DMS53 treated with DMSO at 0.1 percent for 48 hours (cell line): ENCODE results near the gene KIAA0513.

Experiments used
- DNase-seq: peaks from one replicate; lab custom pipeline; 2025; ENCODE audit not compliant: unreplicated experiment; lab: John Stamatoyannopoulos, UW

Gene KIAA0513

DNA sequence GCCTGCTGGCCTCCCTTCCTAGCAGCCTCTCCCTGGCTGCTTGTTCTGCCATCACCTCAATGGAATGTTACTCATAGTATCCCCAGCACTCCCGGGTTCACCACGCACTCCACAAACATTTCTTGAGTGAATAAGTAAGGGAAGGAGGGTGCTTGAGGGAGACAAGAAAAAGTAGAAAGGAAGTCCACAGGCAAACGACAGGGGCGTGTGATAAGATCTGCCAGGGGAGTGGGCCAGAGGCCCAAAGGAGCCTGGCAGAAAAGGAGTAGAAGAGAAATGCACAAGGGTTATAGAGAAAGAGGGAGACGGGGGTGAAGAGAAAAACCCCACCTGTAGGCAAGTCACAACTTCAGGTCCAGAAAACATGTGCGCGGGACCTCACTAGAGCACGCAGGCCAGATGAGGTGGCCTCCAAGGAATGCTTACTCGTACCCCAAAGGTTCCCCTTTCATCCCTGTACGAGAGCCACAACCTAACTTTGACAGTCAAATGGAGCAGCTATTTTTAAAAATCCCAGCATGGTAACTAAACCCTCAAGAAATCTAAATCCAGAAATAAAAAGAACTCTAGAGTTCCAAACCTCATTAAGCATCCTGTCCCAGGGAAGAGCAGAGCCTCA lies 22.9 kb upstream of the KIAA0513 start:
- no peak for DNase-seq

DNA sequence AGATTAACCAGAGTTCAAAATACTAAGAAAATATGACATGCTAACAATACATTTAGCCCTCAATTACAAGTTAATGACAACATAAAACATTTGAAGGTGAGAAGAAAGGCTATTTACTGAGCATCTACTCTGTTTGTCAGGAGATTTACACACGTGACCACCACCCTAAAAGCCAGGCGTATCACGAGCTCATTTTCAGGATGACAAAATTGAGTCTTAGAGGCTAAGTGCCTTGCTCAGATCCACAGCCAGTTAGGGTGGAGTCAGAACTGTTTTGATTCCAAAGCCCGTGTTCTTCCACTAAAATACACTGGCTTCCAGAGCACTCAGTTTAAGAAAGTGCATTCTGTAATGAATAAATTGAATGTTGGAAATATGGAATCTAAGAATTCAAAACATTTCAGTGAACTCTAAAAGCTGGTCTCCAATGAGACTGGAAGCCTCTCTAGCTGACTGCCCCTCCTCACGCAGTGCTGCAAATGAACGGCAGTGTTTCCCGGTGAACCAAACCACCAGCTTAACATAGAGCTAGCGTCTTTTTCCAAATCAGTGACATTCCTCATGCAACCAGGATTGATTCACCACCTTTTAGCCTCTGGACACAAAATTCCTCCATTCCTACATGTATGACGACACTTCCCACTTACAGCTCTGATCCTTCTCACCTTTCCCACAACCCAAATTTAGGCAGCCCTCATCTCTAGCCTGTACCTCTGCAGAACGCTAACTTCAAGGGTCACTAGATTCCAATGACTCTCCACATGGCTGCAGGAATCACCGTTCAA lies 22.1 kb upstream of the KIAA0513 start:
- no peak for DNase-seq

DNA sequence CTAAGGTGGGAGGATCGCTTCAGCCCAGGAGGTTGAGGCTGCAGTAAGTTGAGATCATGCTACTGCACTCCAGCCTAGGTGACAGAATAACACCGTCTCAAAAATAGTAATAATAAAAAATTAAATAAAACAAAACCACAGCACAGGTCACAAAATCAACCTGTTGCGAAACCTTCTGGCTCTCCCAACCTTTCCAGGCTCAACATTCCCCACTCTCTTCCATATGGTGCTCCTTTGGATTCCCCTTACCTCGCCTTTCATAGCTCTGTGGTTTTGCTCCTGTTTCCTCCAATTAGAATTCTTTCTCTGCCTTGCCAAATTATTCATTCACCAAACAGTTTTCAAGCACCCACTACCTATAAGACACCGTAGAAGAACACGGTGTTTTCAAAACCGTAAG lies 21.0 kb upstream of the KIAA0513 start:
- DNase-seq = no peak

DNA sequence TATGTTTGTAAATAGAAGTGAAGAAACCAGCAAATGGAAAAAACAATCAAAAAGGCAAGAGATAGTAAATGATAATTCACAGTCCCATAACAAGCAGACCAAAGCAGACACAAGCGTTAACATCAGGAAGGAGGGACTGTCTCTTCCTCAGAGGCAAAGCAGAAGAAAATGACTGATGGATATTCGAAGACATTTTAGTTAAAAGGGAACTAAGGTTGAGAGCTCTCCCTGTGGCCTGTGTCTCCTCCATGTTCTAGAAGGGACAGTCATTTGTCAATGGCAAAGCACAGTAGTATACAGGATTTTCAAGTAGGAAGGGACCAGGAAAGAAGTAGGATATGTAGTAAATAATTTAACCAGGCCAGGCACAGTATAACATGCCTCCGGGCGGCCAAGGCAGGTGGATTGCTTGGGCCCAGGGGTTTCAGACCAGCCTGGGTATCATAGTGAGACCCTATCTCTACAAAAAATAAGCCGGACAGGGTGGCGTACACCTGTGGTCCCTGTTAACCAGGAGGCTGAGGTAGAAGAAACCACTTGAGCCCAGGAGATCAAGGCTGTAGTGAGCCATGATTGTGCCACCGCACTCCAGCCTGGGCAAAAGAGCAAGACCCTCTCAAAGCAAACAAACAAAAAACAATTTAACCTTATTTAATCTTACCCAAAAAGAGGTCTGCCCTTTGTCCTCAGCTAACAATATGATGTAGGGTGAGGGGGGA lies 19.9 kb upstream of the KIAA0513 start:
- DNase-seq = no peak

DNA sequence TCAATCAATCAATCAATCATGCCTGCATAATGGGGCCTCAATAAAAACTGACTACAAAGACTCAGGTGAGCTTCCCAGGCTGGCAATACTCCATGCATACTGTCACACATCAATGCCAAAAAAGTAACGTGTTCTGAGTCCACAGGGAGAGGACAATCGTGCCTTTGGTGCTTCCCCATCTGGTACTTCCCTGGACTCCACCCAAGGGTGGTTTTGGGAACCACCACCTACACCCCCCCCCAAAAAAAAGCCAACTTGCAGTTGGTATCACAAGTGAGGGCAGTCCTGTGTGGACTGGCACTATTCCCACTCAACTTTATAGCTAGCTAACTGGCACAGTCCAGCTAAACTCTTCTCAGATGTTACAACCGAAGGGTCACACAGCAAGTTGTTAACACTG lies 19.3 kb upstream of the KIAA0513 start:
- DNase-seq = no peak

DNA sequence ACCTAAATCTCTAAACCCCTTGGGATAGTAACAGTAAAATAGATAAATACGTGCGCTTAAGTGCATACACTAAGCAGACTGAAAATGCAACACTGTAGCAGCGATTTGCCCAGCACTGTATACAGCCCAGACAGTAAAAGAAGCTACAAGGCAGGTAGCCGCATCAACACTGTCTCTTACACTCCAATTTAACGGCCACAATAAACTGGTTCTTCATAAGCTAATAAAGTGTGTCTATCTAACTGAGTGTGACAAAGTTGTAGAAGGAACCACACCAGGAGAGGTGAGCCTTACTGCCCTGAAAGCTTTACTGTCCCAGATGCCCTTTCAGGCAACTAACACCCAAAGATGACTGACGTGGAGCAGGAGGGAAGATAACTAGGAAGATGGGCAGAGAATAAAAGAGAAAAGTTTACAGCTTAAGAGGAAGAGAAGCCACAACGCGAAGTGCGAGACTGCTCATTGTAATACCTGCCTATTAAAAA lies 17.1 kb upstream of the KIAA0513 start:
- DNase-seq = no peak

DNA sequence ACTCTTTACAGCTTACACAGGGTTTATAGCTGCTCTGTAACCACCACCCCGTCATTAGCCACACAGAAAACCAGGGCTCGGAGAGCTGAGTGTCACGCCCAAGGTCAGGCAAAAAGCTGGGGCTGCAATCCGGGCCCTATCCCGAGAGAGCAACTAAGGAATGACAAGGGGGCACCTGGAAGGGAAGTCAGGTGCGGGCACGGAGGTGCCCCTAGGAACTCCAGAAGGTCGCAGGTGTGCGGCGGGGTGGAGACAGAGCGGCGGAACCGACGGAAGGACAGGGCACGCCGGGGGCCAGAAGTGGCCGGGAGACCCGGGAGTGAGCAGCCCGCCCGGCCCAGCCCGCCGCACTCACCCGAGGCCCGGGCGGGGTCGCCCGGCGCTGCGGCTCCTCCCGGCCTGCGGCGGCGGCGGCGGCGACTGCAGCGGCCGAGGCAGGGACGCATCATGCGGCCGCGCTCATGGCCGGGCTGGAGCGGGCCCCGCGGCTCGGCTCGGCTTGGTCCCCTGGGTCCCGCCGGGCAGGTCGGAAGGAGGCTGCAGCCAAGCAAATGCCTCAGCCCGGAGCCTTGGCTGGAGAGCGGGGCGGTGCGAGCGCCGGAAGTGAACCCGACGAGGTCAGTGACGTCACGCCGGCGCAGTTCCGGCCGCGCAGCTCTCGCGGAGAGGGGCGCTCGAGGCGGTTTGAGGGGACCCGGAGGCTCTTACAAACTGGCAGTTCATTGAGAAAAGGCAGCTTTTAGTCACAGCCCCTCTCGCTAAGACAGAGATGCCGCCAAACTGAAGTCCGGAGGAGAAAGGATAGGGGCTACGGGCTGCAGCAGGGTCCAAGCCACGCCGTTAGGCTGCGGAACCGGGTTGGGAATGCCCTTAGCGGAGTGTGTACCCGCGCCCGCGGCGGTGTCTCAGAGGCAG lies 16.4 kb upstream of the KIAA0513 start, which contains the start of gene ZDHHC7:
Gene ZDHHC7, minus strand, starts transcription at position 605 of the 915 bp plus-strand sequence. CDS start 20,917 bp downstream, outside the sequence.
- DNase-seq = peak; percentile 48

DNA sequence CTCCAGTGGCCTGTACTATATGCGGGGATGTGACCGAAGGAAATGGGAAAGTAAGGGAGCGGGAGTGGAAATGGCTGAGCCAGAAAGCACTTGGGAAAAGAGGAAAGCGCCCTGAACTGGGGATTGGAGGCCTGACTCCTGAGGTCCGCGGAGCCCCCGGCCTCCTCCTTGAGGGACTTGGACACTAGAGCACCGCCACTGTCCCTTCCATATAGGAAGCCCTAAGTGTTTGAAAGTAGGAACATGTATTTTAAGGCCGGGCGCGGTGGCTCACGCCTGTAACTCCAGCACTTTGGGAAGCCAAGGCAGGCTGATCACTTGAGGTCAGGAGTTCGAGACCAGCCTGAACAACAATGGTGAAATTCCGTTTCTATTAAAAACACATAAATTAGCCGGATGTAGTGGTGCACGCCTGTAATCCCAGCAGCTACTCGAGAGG lies 15.7 kb upstream of the KIAA0513 start:
- DNase-seq = no peak

DNA sequence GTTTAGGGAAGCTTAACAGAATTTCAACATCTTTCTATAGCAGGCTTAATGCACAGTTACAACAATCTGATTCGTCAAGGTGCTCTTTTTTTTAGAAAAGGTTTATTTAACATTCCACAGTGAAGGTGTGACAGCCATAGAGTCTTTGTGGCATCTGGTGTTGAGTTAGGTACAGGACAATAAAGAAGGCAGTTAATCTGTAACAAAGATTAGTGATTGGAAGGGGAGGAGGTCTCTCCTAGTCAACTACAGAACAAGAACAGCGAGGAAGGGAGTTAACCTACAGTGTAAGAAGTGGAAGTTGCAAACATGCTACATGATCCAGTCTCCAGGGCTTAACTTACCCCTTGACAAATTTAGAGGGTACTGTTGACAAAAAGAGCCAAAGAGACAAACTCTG lies 13.3 kb upstream of the KIAA0513 start:
- DNase-seq = no peak

DNA sequence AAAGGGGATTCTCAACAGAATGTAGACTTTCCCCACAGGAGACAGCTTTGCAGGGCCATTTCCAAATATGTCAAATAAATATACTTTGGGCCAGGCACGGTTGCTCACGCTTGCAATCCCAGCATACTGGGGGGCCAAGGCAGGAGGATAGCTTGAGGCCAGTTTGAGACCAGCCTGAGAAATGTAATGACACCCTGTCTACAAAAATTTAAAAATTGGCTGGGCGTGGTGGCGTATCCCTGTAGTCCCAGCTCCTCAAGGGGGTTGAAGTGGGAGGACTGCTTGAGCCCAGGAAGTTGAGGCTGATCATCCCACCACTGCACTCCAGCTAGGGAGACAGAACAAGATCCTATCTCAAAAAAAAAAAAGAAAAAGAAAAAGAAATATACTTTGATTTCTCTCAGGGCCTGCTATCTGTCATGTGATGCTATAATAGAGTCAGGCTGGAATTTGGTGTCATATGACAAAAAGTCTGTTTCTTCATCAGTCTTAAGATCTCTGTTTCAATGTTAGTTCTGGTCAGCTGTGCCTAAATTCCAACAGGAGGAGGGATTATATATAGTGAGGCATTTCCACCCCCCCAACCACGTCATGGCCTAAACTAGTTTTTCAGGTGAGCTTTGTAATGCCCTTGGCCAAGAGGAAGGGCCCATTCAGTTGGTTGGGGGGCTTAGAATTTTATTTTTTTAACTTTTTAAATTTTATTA lies 12.0 kb upstream of the KIAA0513 start:
- no peak for DNase-seq

DNA sequence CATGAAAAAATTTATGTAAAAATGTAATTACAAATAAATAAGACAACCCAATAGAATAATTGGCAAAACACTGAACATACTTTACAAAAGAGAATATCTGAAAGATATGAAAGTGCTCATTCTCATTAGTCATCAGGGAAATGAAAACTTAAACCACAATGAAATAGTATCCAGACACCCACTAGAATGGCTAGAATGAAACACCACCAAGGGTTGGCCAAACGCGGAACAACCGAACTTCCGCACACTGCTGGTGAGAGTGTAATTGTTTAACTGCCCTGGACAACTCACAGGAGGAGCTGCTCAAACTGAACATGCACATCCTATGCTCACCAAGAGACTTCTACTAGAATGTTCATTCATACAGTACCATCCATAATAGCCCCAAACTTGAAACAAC lies 10.4 kb upstream of the KIAA0513 start:
- no peak for DNase-seq

DNA sequence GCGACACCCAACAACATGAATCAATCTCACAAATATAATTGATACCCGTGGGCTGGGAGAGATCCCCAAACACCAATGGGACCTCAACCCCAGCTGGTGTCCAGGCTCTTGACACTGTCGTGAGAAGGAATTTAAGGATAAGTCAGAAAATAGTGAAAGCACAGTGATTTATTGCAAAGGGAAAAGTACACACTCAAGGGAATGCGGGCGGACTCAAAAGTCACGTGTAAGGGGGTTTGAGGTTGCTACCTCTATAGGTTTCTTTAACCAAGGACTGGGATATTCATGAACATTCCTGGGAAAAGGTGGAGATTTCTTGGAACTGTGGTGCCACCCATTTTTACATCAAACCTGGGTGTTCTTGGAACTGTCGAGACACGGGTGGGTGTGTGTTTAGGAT lies 10.0 kb upstream of the KIAA0513 start:
- DNase-seq = no peak

DNA sequence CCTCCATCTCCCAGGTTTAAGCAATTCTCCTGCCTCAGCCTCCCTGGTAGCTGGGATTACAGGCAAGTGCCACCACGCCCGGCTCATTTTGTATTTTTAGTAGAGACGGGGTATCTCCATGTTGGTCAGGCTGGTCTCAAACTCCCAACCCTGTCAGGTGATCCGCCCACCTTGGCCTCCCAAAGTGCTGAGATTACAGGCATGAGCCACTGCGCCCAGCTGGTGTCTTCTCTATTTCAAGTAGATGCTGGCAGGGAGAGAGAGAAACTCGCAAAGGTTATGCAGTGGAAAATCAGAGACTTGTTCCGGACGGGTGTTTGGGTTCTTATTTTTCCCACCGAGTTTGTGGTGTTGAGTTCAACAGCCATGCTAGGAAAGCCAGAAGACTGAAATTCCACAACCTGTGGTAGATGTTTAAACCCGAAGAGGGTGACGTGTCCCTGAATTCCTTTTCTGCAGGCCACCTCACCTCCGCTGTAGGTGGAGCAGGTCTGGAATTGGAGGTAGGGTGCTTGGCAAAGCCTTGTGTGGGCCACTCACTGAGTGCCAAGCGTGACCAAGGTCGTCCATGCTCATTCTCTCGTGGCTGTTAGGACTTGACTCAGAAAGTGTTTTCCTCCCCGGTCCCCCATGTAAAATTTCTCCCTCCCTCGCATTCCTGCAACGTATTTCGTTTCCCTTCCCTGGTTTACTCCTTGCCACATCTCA lies 8.9 kb upstream of the KIAA0513 start:
- no peak for DNase-seq

DNA sequence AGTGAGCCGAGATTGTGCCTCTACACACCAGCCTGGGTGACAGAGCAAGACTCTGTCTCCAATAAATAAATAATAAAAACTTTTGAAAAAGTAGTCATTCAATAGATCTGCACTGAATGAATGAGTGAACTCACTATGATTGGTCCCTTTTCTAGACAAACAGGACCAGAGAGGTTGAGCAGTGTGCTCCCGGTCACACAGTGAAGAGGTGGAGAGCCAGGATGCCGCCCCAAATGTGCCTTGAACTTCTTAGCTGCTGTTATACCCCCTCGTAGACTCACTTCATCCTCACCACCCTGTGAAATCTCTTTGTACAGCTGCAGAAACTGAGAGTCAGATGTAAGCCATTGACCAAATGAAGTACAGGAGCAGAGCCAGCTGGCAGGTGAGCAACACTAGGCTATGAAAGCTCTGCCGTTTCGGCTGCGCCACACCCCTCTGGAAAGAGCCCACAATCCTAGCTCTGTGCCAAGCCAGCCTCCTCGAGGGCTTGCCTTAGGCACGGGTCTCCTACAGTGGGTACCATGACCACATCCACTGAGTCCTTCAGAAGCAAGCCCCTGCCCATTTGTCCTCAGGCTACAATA lies 7.8 kb upstream of the KIAA0513 start:
- no peak for DNase-seq

DNA sequence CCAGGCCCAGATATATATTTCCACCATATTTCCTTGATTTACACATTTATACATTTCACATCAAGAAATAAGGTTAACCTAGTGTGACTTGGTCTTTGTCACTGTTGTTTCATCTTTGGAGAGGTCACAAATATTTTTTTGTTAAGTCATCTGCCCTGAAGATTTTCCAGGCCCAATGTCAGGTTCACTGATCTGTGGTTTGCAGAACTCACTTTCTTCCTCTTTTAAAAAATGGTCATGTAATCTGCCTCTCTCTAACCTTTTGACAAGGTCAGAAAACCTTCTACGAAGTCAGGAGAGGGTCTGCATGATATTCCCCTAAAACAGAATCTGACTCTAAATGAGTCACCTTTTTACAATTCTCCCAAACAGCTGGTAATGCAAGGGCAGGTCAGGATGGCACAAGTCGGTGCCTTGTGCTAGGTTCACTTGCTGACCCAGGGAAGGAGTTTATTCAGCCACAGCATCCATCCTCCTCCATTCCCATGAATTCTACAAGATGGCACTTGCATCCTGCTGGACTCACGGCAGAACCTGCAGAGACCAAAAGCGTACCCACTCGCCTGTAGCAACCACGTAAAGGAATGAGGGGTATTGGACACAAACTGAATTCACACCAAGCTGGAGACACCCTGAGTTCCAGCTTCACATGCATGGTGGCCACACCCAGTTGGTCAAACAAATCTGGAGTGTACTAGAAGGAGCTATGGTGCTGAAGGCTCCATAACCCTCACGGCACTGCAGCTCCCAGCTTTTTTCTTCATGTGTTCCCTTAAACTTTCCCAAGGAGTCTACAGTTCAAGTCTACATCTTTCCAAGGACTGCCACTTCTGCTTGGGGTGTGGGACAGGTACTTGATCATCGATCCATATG lies 1.6 kb upstream of the KIAA0513 start:
- DNase-seq = no peak

DNA sequence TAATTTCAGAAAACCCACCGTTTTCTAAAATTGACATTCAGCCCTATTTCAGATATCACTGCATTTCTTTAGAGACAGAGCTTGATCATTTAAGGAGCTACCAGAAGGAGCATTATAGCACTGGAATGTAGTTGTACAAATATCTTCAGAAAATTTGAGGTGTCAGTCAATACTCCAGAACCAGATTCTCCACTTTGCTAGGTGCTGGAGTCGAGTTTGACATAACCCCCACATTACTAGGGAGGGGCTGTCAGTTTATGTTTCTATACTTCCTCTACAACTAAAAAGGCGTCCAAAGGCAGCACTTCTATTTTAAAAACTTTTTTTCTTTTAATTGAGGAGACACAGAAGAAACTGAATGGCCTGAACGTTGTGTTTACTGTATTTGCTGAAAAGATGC lies 892 bp upstream of the KIAA0513 start:
- no peak for DNase-seq

DNA sequence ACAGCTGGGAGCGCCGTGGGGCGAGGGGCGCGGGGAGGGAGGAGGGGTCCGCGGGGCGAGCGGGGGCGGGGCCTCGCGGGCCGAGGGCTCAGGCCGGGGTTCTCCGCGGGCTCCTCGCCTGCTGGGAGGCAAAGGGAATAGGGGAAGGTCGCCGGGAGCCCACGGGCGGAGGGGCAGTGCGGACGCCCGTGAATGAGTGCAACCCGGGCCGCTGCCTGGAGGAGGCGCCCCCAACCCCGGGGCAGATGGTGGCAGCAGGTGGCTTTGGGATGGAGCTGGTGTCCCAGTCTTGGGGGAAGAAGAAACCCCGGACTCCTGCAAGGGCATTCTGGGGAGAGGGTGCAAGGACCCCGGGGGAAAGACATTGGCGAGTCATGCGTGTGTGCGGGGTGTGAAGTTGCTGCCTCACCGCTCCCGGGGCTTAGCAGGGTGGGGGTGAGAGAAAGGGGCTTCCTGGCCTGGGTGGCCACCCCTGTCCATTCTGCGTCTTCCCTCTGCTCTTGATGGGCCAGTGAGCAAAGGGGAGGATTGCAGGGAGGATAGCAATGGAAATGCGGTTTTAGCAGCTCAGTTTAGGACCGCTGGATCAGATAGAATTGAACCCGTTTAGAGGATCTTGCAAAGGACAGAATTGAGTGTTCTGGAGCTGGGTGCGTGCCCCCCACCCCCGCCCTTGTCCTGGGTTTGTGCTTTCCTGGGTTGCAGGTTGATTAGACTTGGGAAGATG lies 526 bp downstream of the KIAA0513 start:
- peak; percentile 3 for DNase-seq
